Uterus (tissue), 4 donors: ENCODE results near the gene OLIG1. TPM values are rescaled to one million over a fixed set of nuclear protein-coding genes. Genes with fewer than 3 reads are reported as not detected.

Experiments used
- DNase-seq, 2 donors: peaks; one replicate each; pipeline ENCODE4 v3.0.0-alpha.2; 2019 to 2020
- H3K27ac ChIP-seq, 2 donors: fragments of 200-600 bp; sonication (generic); 1 replicate in 1 of 2; 2 replicates in 1 of 2; pipeline ENCODE4 v1.5.1; 2016 to 2018
- H3K27me3 ChIP-seq, 2 donors: fragments of 200-600 bp; sonication (generic); one replicate each; pipeline ENCODE4 v1.5.1; 2018 to 2019; ENCODE audit warnings: control low read depth in 1 of 2
- H3K36me3 ChIP-seq, 2 donors: fragments of 200-600 bp; sonication (generic); one replicate each; pipeline ENCODE4 v1.5.1; 2019; ENCODE audit warnings: control low read depth in 1 of 2
- H3K4me1 ChIP-seq, 2 donors: fragments of 200-600 bp; sonication (generic); one replicate each; pipeline ENCODE4 v1.5.1; 2018 to 2019; ENCODE audit warnings: control low read depth in 1 of 2
- H3K4me3 ChIP-seq, 2 donors: fragments of 200-600 bp; sonication (generic); 1 replicate in 1 of 2; 2 replicates in 1 of 2; pipeline ENCODE4 v1.5.1; 2018 to 2019; ENCODE audit warnings: mild to moderate bottlenecking in 1 of 2
- H3K9me3 ChIP-seq, 2 donors: fragments of 200-600 bp; sonication (generic); one replicate each; pipeline ENCODE4 v1.5.1; 2019; ENCODE audit warnings: control low read depth in 1 of 2
- CTCF ChIP-seq, 4 experiments: fragments of 200-600 bp in 2 of 4; fragments of 450-650 bp in 2 of 4; sonication (generic) in 2 of 4; IDR thresholded peaks; one replicate each; pipeline ENCODE4 v1.5.1; 2016 to 2019; ENCODE audit warnings: antibody characterized with exemption in 4 of 4, mild to moderate bottlenecking in 2 of 4, moderate library complexity in 1 of 4
- POLR2A ChIP-seq, 2 donors: fragments of 450-650 bp; IDR thresholded peaks; one replicate each; pipeline ENCODE4 v1.6.1; 2016; ENCODE audit warnings: antibody characterized with exemption in 2 of 2, mild to moderate bottlenecking in 1 of 2, moderate library complexity in 1 of 2
- intact Hi-C: fragments of 100-400 bp; cut with DNase I; formaldehyde crosslinking; loops from one replicate; pipeline ENCODE4 v1.15.1; 2023; ENCODE audit warnings: low total_unique reads
- total RNA-seq, 4 donors: library from RNA; depleted of rRNA in 3 of 4; stranded (reverse); fragments of >200 nt in 3 of 4; gene quantifications; one replicate each; pipeline versions ENCODE4 v1.1.0 to v1.2.4, GENCODE V29; 2014 to 2023
- donor health status: DM: yes; HTN: yes; CAD: no.

Gene OLIG1
- total RNA-seq, 4 donors from 2014 or later: not detected

- Histone ChIP-seq H3K36me3 (no peaks in the 10 kb centered on the region), H3K4me1 (no peaks in the 10 kb centered on the region), H3K27ac (no peak overlapping the region), H3K9me3 (no peaks in the 10 kb centered on the region), H3K27me3 (no peaks in the 10 kb centered on the region), H3K4me3 (no peak overlapping the region)
- intact Hi-C loops: no loop called here
- TF ChIP-seq CTCF (IDR thresholded peaks at IDR 0.05): no peak
- no peak for TF ChIP-seq POLR2A (IDR thresholded peaks at IDR 0.05)
- DNase-seq: no peak
Observed at GRCh38 chr21:33061233-33061632, 8.7 kb upstream of the OLIG1 start.

DNA sequence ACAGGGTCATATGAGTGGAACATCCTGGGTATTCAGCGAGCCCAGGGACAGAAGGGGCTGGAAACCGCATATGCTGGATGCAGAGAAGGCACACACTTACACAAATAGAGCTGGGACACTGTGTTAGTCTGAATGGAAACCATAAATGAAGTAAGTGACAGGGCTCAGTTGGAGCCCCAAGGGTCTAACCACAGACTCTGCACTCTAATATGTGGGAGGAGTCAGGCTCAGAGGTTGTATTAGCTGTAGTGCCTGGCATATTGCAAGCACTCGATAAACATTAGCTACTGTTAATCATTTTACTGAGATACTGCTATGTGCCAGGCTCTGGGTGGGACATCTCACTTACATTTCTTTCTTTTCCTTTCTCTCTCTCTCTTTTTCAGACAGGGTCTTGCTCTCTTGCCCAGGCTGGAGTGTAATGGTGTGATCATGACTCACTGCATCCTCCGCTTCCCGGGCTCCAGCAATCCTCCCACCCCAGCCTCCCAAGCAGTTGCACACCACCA, 6.5 kb upstream of the OLIG1 start:
- Histone ChIP-seq H3K36me3 (no peaks in the 10 kb centered on the region), H3K4me1 (no peaks in the 10 kb centered on the region), H3K9me3 (no peaks in the 10 kb centered on the region), H3K27me3 (peaks cover 0 to 5% of the 10 kb centered on the region in 2 donors), H3K27ac (no peak overlapping the region), H3K4me3 (no peak overlapping the region)
- no peak for TF ChIP-seq CTCF (IDR thresholded peaks at IDR 0.05)
- TF ChIP-seq POLR2A (IDR thresholded peaks at IDR 0.05): no peak
- intact Hi-C loops: no loop called here
- DNase-seq: no peak

DNA sequence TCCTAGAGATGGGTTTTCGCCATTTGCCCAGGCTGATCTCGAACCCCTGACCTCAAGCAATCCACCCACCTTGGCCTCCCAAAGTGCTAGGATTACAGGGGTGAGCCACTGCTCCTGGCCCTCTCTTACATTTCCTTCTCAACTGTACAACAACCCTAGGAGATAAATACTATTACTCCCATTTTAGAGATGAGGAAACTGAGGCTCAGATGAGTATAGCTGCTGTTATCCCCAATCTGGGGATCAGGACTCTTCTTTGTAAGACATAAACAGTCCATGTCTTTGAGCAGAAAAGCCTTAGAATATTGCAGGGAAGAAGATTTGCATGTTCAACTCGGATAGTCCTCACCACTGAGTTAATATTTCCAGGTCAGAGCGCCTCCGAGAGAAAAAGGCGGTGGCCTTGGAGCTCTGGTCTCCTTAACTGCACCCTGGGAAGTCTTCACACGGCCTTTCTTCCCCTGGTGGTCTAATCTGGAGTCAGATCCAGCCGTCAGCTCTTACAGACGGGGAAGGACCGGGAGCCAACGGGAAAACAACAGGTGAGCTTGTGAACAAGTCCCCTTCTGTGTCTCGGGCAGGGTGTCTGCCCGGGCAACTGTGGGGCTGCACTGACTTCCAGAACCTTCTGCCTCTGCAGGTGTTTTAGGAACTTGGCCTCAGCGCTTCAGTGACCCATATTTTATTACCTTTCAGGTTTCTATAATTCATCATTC, 5.9 kb upstream of the OLIG1 start:
- H3K27me3 ChIP-seq: peaks cover 0 to 9% of the 10 kb centered on the region in 2 donors
- H3K4me3 ChIP-seq: no peak overlapping the region
- DNase-seq: no peak
- no peaks in the 10 kb centered on the region for H3K9me3 ChIP-seq
- no peak for TF ChIP-seq POLR2A (IDR thresholded peaks at IDR 0.05)
- TF ChIP-seq CTCF (IDR thresholded peaks at IDR 0.05): no peak
- no peaks in the 10 kb centered on the region for H3K4me1 ChIP-seq
- H3K36me3 ChIP-seq: no peaks in the 10 kb centered on the region
- intact Hi-C loops: no loop called here
- no peak overlapping the region for H3K27ac ChIP-seq

- no peak for DNase-seq
- Histone ChIP-seq H3K4me1 (peaks cover 0 to 2% of the 10 kb centered on the region in 2 donors), H3K9me3 (peaks cover 0 to 5% of the 10 kb centered on the region in 2 donors), H3K36me3 (no peaks in the 10 kb centered on the region), H3K4me3 (no peak overlapping the region), H3K27ac (no peak overlapping the region), H3K27me3 (peaks cover 0 to 16% of the 10 kb centered on the region in 2 donors)
- intact Hi-C loops: no loop called here
- TF ChIP-seq CTCF (IDR thresholded peaks at IDR 0.05) (no peak), POLR2A (IDR thresholded peaks at IDR 0.05) (no peak)
Observed at GRCh38 chr21:33064623-33065390, 5.1 kb upstream of the OLIG1 start.

DNA sequence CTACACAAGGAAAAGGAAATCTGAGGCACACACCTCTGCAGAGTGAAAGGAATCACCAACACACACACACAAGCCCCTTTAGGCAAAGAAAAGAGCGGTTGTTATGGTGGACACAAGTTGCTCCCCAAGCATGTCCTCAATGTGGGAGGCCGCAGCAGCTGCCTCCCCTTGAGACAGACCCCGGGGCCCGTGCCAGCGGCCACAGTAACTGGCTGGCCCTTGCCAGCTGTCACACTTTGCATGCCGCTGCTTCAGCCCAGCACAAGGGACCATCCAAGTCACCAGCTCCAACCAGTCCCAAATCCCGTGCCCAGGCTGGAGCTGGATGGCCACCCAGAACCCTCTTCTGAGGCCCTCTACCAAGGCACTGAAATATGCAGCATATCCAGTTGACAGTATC, 2.9 kb upstream of the OLIG1 start:
- DNase-seq: no peak

More for the DNA sequence above, 2.9 kb upstream of the OLIG1 start:
- Histone ChIP-seq H3K27ac (no peak overlapping the region), H3K4me1 (peaks cover 0 to 16% of the 10 kb centered on the region in 2 donors), H3K36me3 (no peaks in the 10 kb centered on the region), H3K4me3 (no peak overlapping the region), H3K9me3 (peaks cover 0 to 5% of the 10 kb centered on the region in 2 donors), H3K27me3 (peaks cover 0 to 19% of the 10 kb centered on the region in 2 donors)
- intact Hi-C loops: no loop called here
- no peak for TF ChIP-seq CTCF (IDR thresholded peaks at IDR 0.05)
- TF ChIP-seq POLR2A (IDR thresholded peaks at IDR 0.05): no peak
